ENCODE data around the gene SPPL2B. TPM values are rescaled to one million over a fixed set of nuclear protein-coding genes. Genes with fewer than 3 reads are reported as not detected.

SPPL2B gene
- total RNA-seq, 6 donors from 2014 or later, result 38.3 to 268 (median 61.7) TPM

- peaks cover 3 to 49% (median 28%) of the 10 kb centered on the region in 4 donors for H3K36me3 ChIP-seq
- H3K27ac ChIP-seq, result no peak overlapping the region
- no peak for TF ChIP-seq EP300 (IDR thresholded peaks at IDR 0.05)
- peak in 1 of 2 donors; percentile 7 for ATAC-seq (ENCODE audit: low FRiP score in 2 of 2)
- H3K4me3 ChIP-seq, result no peak overlapping the region
- 94% methylated on average over 14 to 27 of the region's 34 CpGs for WGBS, 2 donors
- no peaks in the 10 kb centered on the region for H3K27me3 ChIP-seq
- DNase-seq, result peak in 1 of 2 donors; percentile 80
- no peaks in the 10 kb centered on the region for H3K4me1 ChIP-seq
- H3K9me3 ChIP-seq, result no peaks in the 10 kb centered on the region
These were observed 25.6 kb downstream of the SPPL2B start for GRCh38 chr19:2353887-2354592.

DNA sequence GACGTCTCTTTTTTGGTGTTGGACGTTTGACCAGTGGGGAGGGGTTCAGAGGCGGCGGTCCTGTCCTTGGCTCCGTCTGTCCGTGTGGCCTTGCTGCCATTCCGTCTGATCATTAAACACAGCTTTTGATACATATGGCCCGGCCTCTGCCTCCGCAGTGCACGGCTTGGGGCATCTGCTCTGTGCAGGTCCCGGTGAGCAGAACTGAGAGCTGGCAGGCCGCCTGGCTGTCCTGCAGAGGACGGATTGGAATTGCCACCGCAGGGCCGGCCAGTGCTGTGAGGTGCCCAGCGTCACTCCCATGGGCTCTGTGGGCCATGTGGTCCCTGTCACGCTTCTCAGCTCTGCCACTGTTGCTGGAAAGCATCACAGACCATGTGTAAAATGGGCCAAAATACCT, 26.2 kb downstream of the SPPL2B start:
- DNase-seq, result peak in 1 of 2 donors; percentile 66
- H3K4me1 ChIP-seq, result no peaks in the 10 kb centered on the region
- no peak for ATAC-seq (ENCODE audit: low FRiP score in 2 of 2)
- H3K4me3 ChIP-seq, result no peak overlapping the region
- H3K36me3 ChIP-seq, result peaks cover 3 to 48% (median 28%) of the 10 kb centered on the region in 4 donors
- no peaks in the 10 kb centered on the region for H3K9me3 ChIP-seq
- WGBS, 2 donors, result 91 to 93% methylated on average over 11 to 17 of the region's 17 CpGs
- TF ChIP-seq POLR2AphosphoS5 (IDR thresholded peaks at IDR 0.05), result no peak
- peaks cover 0 to under 1% (median 0%) of the 10 kb centered on the region in 4 donors for H3K27me3 ChIP-seq
- no peak overlapping the region for H3K27ac ChIP-seq

- peak in 1 of 2 donors; percentile 67 for DNase-seq
- Histone ChIP-seq H3K36me3 (peaks cover 3 to 42% (median 28%) of the 10 kb centered on the region in 4 donors), H3K9me3 (no peaks in the 10 kb centered on the region), H3K4me3 (no peak overlapping the region), H3K27me3 (peaks cover 0 to 7% (median 3%) of the 10 kb centered on the region in 4 donors), H3K27ac (no peak overlapping the region), H3K4me1 (no peaks in the 10 kb centered on the region)
- TF ChIP-seq EP300 (IDR thresholded peaks at IDR 0.05) (no peak), POLR2A (IDR thresholded peaks at IDR 0.05) (no peak), POLR2AphosphoS5 (IDR thresholded peaks at IDR 0.05) (no peak)
- TF ChIP-seq, protein P1, sequence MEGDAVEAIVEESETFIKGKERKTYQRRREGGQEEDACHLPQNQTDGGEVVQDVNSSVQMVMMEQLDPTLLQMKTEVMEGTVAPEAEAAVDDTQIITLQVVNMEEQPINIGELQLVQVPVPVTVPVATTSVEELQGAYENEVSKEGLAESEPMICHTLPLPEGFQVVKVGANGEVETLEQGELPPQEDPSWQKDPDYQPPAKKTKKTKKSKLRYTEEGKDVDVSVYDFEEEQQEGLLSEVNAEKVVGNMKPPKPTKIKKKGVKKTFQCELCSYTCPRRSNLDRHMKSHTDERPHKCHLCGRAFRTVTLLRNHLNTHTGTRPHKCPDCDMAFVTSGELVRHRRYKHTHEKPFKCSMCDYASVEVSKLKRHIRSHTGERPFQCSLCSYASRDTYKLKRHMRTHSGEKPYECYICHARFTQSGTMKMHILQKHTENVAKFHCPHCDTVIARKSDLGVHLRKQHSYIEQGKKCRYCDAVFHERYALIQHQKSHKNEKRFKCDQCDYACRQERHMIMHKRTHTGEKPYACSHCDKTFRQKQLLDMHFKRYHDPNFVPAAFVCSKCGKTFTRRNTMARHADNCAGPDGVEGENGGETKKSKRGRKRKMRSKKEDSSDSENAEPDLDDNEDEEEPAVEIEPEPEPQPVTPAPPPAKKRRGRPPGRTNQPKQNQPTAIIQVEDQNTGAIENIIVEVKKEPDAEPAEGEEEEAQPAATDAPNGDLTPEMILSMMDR (IDR thresholded peaks at IDR 0.05), result no peak
- ATAC-seq (ENCODE audit: low FRiP score in 2 of 2), result no peak
- 87 to 88% methylated on average over 24 of the region's 24 CpGs for WGBS, 2 donors
These were observed 26.9 kb downstream of the SPPL2B start for GRCh38 chr19:2355168-2356035.

DNA sequence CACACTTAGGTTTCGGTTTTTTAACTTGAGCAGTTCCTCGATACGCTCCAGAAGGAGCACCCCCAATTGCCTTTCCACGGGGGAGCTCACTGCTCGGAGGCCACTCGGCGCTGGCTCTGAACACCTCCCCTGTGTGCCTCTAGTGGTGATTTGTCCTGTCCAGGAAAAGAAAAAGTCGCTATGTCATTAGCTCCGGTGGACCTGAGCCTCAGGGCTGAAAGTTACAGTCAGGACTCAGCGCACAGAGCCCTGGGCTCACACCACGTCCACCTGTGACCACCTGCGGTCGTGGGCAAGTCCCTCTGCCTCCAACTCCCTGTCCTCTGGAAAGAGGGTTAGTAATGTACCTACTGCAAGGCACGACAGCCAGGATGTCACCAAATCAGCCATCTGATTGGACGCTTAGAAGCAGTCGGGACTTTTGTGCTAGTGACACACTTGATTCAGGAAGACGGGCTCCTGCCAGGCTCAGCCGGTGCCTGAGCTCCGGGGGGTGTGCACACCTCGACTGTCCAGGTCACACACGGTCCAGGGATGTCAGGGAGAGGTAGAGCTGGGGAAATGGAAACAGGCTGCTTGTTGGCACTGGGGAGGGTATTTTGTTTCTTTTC, 27.7 kb downstream of the SPPL2B start:
- no peak overlapping the region for H3K27ac ChIP-seq
- TF ChIP-seq, protein P1 (IDR thresholded peaks at IDR 0.05), result no peak
- no peak for TF ChIP-seq EP300 (IDR thresholded peaks at IDR 0.05)
- no peak for TF ChIP-seq POLR2A (IDR thresholded peaks at IDR 0.05)
- no peak for TF ChIP-seq POLR2AphosphoS5 (IDR thresholded peaks at IDR 0.05)
- ATAC-seq (ENCODE audit: low FRiP score in 2 of 2) (no peak), DNase-seq (no peak)
- no peaks in the 10 kb centered on the region for H3K9me3 ChIP-seq
- no peak overlapping the region for H3K4me3 ChIP-seq
- H3K36me3 ChIP-seq, result peaks cover 3 to 35% (median 24%) of the 10 kb centered on the region in 4 donors
- WGBS, 2 donors, result 82 to 88% methylated on average over 21 of the region's 21 CpGs
- H3K4me1 ChIP-seq, result no peaks in the 10 kb centered on the region
- H3K27me3 ChIP-seq, result peaks cover 0 to 14% (median 7%) of the 10 kb centered on the region in 4 donors

DNA sequence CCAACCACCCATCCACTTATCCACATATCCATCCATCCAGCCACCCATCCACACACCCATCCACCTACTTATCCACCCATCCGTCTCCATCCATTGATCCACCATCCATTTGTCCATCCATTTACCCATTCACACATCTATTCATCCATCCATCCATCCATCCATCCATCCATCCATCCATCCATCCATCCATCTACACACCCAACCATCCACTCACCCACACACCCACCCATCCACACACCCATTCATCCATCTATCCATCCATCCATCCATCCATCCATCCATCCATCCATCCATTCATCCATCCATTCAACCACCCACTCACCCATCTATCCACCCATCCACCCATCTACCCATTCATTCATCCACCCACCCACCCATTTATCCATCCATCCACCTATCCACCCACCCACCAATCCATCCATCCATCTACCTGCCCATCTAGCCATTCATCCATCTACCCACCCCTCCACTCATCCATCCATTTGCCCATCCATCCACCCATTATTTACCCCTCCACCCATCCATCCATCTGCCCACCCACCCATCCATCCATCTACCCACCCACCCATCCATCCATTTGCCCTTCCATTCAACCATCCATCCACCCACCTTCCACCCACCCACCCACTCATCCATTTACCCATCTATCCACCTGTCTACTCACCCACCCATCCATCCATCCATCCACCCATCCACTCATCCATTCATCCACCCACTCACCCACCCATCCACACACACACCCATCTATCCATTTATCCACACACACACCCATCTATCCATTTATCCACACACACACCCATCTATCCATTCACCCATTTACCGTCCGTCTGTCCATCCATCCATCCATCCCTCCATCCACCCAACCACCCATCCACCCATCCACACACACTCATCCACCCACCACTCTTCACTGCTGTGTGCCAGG, 29.1 kb downstream of the SPPL2B start:
- no peak overlapping the region for H3K27ac ChIP-seq

More for the DNA sequence above, 29.1 kb downstream of the SPPL2B start:
- Histone ChIP-seq H3K9me3 (no peaks in the 10 kb centered on the region), H3K36me3 (peaks cover 3 to 25% (median 20%) of the 10 kb centered on the region in 4 donors), H3K4me3 (no peak overlapping the region), H3K4me1 (no peaks in the 10 kb centered on the region), H3K27me3 (peaks cover 0 to 20% (median 11%) of the 10 kb centered on the region in 4 donors)
- ATAC-seq (ENCODE audit: low FRiP score in 2 of 2) (no peak), DNase-seq (no peak)
- 87 to 98% methylated on average over 3 of the region's 3 CpGs for WGBS, 2 donors
- TF ChIP-seq POLR2AphosphoS5 (IDR thresholded peaks at IDR 0.05), result no peak
- no peak for TF ChIP-seq EP300 (IDR thresholded peaks at IDR 0.05)
- TF ChIP-seq, protein P1 (IDR thresholded peaks at IDR 0.05), result no peak
- TF ChIP-seq POLR2A (IDR thresholded peaks at IDR 0.05), result no peak

Data from upper lobe of left lung (tissue), 6 donors.